GM06990 (cell line): Measurements from ENCODE around the gene FAM3B.
A peak's percentile ranks its signal among the peaks of the same experiment; 100 is the strongest.

Source experiments
- DNase-seq: peaks from one replicate; pipeline ENCODE4 v3.0.0-alpha.2; 2011; ENCODE audit not compliant: insufficient read length; ENCODE audit errors: extremely low read depth
- H3K27me3 ChIP-seq: replicated peaks from 2 replicates; pipeline ENCODE4 v1.6.0; 2011; ENCODE audit warnings: low read length; ENCODE audit not compliant: control insufficient read depth, insufficient read depth
- H3K36me3 ChIP-seq: 2 replicates; pipeline ENCODE4 v1.5.1; 2011; ENCODE audit warnings: low read length; ENCODE audit not compliant: control insufficient read depth, insufficient read depth
- H3K4me3 ChIP-seq: replicated peaks from 2 replicates; pipeline ENCODE4 v1.5.1; 2011; ENCODE audit warnings: low read depth, mild to moderate bottlenecking, control low read depth, low read length
- CTCF ChIP-seq: IDR thresholded peaks from 2 replicates; pipeline ENCODE4 v1.5.1; 2011; ENCODE audit warnings: low read length, control low read depth, mild to moderate bottlenecking, inconsistent platforms; ENCODE audit not compliant: insufficient read depth, poor library complexity, severe bottlenecking

FAM3B gene

GRCh38 chr21:41363370-41364270, 47.0 kb downstream of the FAM3B start:
- Histone ChIP-seq H3K4me3 (peak overlapping the region; percentile 68), H3K36me3 (no peaks in the 10 kb centered on the region; the same call in 1 of the 2 replicates), H3K27me3 (no peaks in the 10 kb centered on the region)
- no peak for DNase-seq
- no peak for TF ChIP-seq CTCF

GRCh38 chr21:41364308-41364707, 47.7 kb downstream of the FAM3B start:
- Histone ChIP-seq H3K27me3 (no peaks in the 10 kb centered on the region), H3K36me3 (no peaks in the 10 kb centered on the region; the same call in 1 of the 2 replicates), H3K4me3 (peak overlapping the region; percentile 26)
- no peak for DNase-seq
- no peak for TF ChIP-seq CTCF

GRCh38 chr21:41365377-41366107, 48.9 kb downstream of the FAM3B start:
- DNase-seq = no peak
- no peaks in the 10 kb centered on the region; the same call in 1 of the 2 replicates for H3K36me3 ChIP-seq
- TF ChIP-seq CTCF = no peak
- H3K27me3 ChIP-seq = no peaks in the 10 kb centered on the region
- no peak overlapping the region for H3K4me3 ChIP-seq

GRCh38 chr21:41366522-41367151, 50.0 kb downstream of the FAM3B start:
- Histone ChIP-seq H3K4me3 (peak overlapping the region; percentile 46), H3K27me3 (no peaks in the 10 kb centered on the region), H3K36me3 (no peaks in the 10 kb centered on the region; the same call in 1 of the 2 replicates)
- TF ChIP-seq CTCF = no peak
- peak; percentile 49 for DNase-seq

GRCh38 chr21:41367301-41367944, 50.8 kb downstream of the FAM3B start:
- TF ChIP-seq CTCF = no peak
- no peak for DNase-seq
- Histone ChIP-seq H3K27me3 (no peaks in the 10 kb centered on the region), H3K36me3 (no peaks in the 10 kb centered on the region; the same call in 1 of the 2 replicates), H3K4me3 (peak overlapping the region; percentile 46)
